GM12878 (cell line): Measurements from ENCODE around the gene FOXI1. TPM values are rescaled to one million over a fixed set of nuclear protein-coding genes. Genes with fewer than 3 reads are reported as not detected.

ENCODE experiments used
- ATAC-seq: fragments of 200-7000 bp; cut with Tn5 transposase; 3 replicates; pipeline ENCODE4 v1.9.1; 2020; ENCODE audit warnings: mild to moderate bottlenecking, moderate library complexity
- BruUV-seq: library from RNA; stranded (reverse); fragments of 400-500 nt; replicated peaks from 2 replicates; lab custom pipeline; 2021; lab: Mats Ljungman, UMichigan
- CTCF ChIA-PET: fragments of 300-600 bp; sonication (Branson Sonifier 250); formaldehyde crosslinking; extraction: SDS; loops from one replicate; lab custom pipeline; 2021; ENCODE audit warnings: inconsistent platforms; lab: Yijun Ruan, JAX
- POLR2A ChIA-PET: fragments of 350-600 bp; formaldehyde crosslinking; extraction: SDS; loops from one replicate; lab custom pipeline; 2021; ENCODE audit warnings: inconsistent platforms; lab: Charles Lee
- RAD21 ChIA-PET: fragments of 300-600 bp; sonication (Branson Sonifier 250); formaldehyde crosslinking; loops from one replicate; lab custom pipeline; 2023; ENCODE audit warnings: antibody characterized with exemption; ENCODE audit not compliant: unreplicated experiment; lab: Charles Lee
- SMC1A ChIA-PET: fragments of 300-600 bp; sonication (Branson Sonifier 250); formaldehyde crosslinking; loops from one replicate; lab custom pipeline; 2023; ENCODE audit not compliant: unreplicated experiment, uncharacterized antibody; lab: Charles Lee
- DNase-seq: peaks from one replicate; pipeline ENCODE4 v3.0.0-alpha.2; 2011; ENCODE audit warnings: low read depth, low spot score
- FAIRE-seq: peaks from 3 replicates; lab custom pipeline; 2011; peaks lifted over from hg19 to GRCh38; lab: Jason Lieb, UNC
- H2AFZ ChIP-seq: 2 replicates; pipeline ENCODE4 v1.6.0; 2011; ENCODE audit warnings: low read depth, low read length, control low read depth; ENCODE audit not compliant: control insufficient read depth
- H3K27ac ChIP-seq: 2 replicates; pipeline ENCODE4 v1.5.1; 2011; ENCODE audit warnings: control low read depth; ENCODE audit not compliant: control insufficient read depth, insufficient read depth
- H3K27me3 ChIP-seq, 2 experiments: replicated peaks in 1 of 2; 2 replicates each; pipeline versions ENCODE4 v1.6.0 to v1.6.1; 2011; ENCODE audit warnings: low read length in 1 of 2; ENCODE audit not compliant: control insufficient read depth in 2 of 2, insufficient read depth in 2 of 2
- H3K36me3 ChIP-seq, 2 experiments: 2 replicates each; pipeline ENCODE4 v1.5.1; 2011; ENCODE audit warnings: low read length in 1 of 2; ENCODE audit not compliant: control insufficient read depth in 2 of 2, insufficient read depth in 2 of 2
- H3K4me1 ChIP-seq: 2 replicates; pipeline ENCODE4 v1.6.1; 2011; ENCODE audit warnings: mild to moderate bottlenecking, low read length, moderate library complexity, mixed read lengths; ENCODE audit not compliant: control insufficient read depth, insufficient read depth
- H3K4me2 ChIP-seq: 2 replicates; pipeline ENCODE4 v1.6.0; 2011; ENCODE audit warnings: control low read depth; ENCODE audit not compliant: control insufficient read depth, insufficient read depth
- H3K4me3 ChIP-seq: fragments of 200-600 bp; sonication (generic); 2 replicates; pipeline ENCODE4 v1.5.1; 2016
- H3K79me2 ChIP-seq: 2 replicates; pipeline ENCODE4 v1.6.0; 2011; ENCODE audit warnings: low read length; ENCODE audit not compliant: control insufficient read depth, insufficient read depth
- H3K9ac ChIP-seq: 2 replicates; pipeline ENCODE4 v1.8.0; 2011; ENCODE audit warnings: low read length, control low read depth, mixed read lengths; ENCODE audit not compliant: control insufficient read depth, insufficient read depth
- H3K9me3 ChIP-seq: replicated peaks from 3 replicates; pipeline ENCODE4 v1.5.1; 2011; ENCODE audit warnings: mild to moderate bottlenecking, low read length; ENCODE audit not compliant: control insufficient read depth, insufficient read depth
- H4K20me1 ChIP-seq: 2 replicates; pipeline ENCODE4 v1.6.0; 2011; ENCODE audit not compliant: control insufficient read depth, insufficient read depth
- ESRRA ChIP-seq: IDR thresholded peaks from 2 replicates; pipeline ENCODE4 v1.6.1; 2012; ENCODE audit warnings: mild to moderate bottlenecking, low read length, improper control_type of control experiment
- KLF5 ChIP-seq: fragments of 450-650 bp; IDR thresholded peaks from 2 replicates; pipeline ENCODE4 v1.6.1; 2014; ENCODE audit warnings: mild to moderate bottlenecking; ENCODE audit not compliant: partially characterized antibody
- PAX8 ChIP-seq: fragments of 450-650 bp; IDR thresholded peaks from 2 replicates; pipeline ENCODE4 v1.6.1; 2017; ENCODE audit warnings: mild to moderate bottlenecking, moderate library complexity
- ZNF217 ChIP-seq: fragments of 450-650 bp; IDR thresholded peaks from 2 replicates; pipeline ENCODE4 v1.6.1; 2017; ENCODE audit warnings: antibody characterized with exemption, mild to moderate bottlenecking
- ZNF24 ChIP-seq: fragments of 450-650 bp; IDR thresholded peaks from 2 replicates; pipeline ENCODE4 v1.6.1; 2017; ENCODE audit warnings: antibody characterized with exemption, mild to moderate bottlenecking
- WGBS: methylation state at CpG from one replicate; pipeline ENCODE4 v1.1.6; 2016; ENCODE audit warnings: low lambda C conversion rate; ENCODE audit not compliant: insufficient replicate concordance, insufficient coverage; ENCODE audit errors: missing lambda C conversion rate; 5-methylcytosine and 5-hydroxymethylcytosine counted together
- in situ Hi-C: fragments of 300-500 bp; cut with MboI; formaldehyde crosslinking; loops from 9 replicates; pipeline ENCODE4 v1.14.3; 2018; ENCODE audit warnings: mixed read lengths
- intact Hi-C: fragments of 100-400 bp; cut with micrococcal nuclease; formaldehyde crosslinking; loops from one replicate; pipeline ENCODE4 v1.14.2; 2022; ENCODE audit not compliant: unreplicated experiment
- polyA plus RNA-seq, 11 experiments: library from polyadenylated mRNA; depleted of rRNA in 4 of 11; unstranded in 6 of 11; stranded (reverse) in 5 of 11; fragments of >200 nt; fragmentation: Nextera tagmentation in 4 of 11; fragmentation: Illumina TruSeq in 1 of 11; extraction: Ambion mirVana in 4 of 11; extraction: Trizol in 1 of 11; gene quantifications; 1 replicate in 1 of 11; 2 replicates in 10 of 11; pipeline versions ENCODE4 v1.2.1 to v1.2.3, GENCODE V29; 2011 to 2016; ENCODE audit warnings: inconsistent platforms in 2 of 11, missing spikeins in 2 of 11, low read depth in 1 of 11
- total RNA-seq, 4 experiments: library from RNA; depleted of rRNA in 3 of 4; stranded (reverse); fragments of >200 nt in 3 of 4; fragmentation: Illumina TruSeq in 1 of 4; extraction: Trizol in 1 of 4; gene quantifications; 2 replicates each; pipeline versions ENCODE4 v1.2.1 to v1.2.3, GENCODE V29; 2013 to 2021
- TF ChIP-seq, protein P1 (sequence below): IDR thresholded peaks from 2 replicates; pipeline ENCODE4 v1.6.1; 2012; ENCODE audit warnings: mild to moderate bottlenecking, low read depth, low read length
- TF ChIP-seq, protein P2 (sequence below): IDR thresholded peaks from 2 replicates; pipeline ENCODE4 v1.6.1; 2011; ENCODE audit warnings: mild to moderate bottlenecking, low read depth, low read length, moderate library complexity; ENCODE audit not compliant: insufficient replicate concordance
- TF ChIP-seq, protein P3 (sequence below): fragments of 450-650 bp; IDR thresholded peaks from 2 replicates; pipeline ENCODE4 v1.6.1; 2017; ENCODE audit warnings: mild to moderate bottlenecking, low read depth, inconsistent platforms; ENCODE audit not compliant: poor library complexity, severe bottlenecking
- TF ChIP-seq, protein P4 (sequence below): fragments of 450-650 bp; IDR thresholded peaks from 2 replicates; pipeline ENCODE4 v1.6.1; 2017; ENCODE audit warnings: mild to moderate bottlenecking, moderate library complexity

Gene FOXI1
- total and polyA plus RNA-seq, 10 of the 15 experiments (the other 5 are each of a cell fraction or from before 2014, with no cell fraction given), result not detected

DNA sequence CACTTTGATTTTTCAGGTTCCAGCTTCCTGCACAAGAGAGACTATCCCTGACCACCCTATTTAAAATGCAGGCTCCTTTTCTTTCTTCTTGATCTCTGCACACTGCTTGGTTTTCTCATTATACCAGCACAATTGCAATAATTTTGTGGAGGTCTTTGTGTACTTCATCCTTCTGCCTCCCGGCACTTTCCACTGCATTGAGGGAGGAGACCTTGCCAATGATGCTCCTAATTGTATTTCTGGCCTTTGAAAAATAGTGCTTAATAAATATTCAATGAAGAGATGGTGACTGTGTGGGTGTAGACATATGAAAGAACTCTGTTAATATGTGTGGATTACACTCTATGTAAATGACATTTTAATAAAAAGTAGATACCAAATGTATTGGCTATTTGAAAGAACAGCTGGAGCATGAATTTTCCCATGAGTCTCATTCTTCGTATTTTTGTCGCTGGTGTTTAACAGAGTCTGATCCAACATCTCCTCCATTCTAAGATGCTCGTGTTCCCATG lies 42.1 kb downstream of the FOXI1 start:
- intact Hi-C loops (no loop called here), in situ Hi-C loops (no loop called here)
- no peaks in the 10 kb centered on the region for H3K36me3 ChIP-seq
- H4K20me1 ChIP-seq, result no peaks in the 10 kb centered on the region
- 40% methylated on average over 4 of the region's 4 CpGs for WGBS
- ChIA-PET RAD21 (no interaction called here), SMC1A (no interaction called here), POLR2A (no interaction called here), CTCF (interaction anchor here (0.8 kb wide), 1 partner anchor 13 kb away, joined by 3 read pairs; no protein-coding TSS in a partner anchor)
- H3K79me2 ChIP-seq, result no peaks in the 10 kb centered on the region
- FAIRE-seq (no peak), DNase-seq (no peak), ATAC-seq (no peak)
- no peak overlapping the region for H2AFZ ChIP-seq
- H3K4me3 ChIP-seq, result no peak overlapping the region
- peaks cover 0 to 2% of the 10 kb centered on the region in 2 experiments; a peak in 2 of 4 replicates for H3K27me3 ChIP-seq
- H3K4me2 ChIP-seq, result no peak overlapping the region
- H3K9me3 ChIP-seq, result no peaks in the 10 kb centered on the region
- BruUV-seq, result no TSS peak
- H3K27ac ChIP-seq, result no peak overlapping the region
- TF ChIP-seq, protein P1, sequence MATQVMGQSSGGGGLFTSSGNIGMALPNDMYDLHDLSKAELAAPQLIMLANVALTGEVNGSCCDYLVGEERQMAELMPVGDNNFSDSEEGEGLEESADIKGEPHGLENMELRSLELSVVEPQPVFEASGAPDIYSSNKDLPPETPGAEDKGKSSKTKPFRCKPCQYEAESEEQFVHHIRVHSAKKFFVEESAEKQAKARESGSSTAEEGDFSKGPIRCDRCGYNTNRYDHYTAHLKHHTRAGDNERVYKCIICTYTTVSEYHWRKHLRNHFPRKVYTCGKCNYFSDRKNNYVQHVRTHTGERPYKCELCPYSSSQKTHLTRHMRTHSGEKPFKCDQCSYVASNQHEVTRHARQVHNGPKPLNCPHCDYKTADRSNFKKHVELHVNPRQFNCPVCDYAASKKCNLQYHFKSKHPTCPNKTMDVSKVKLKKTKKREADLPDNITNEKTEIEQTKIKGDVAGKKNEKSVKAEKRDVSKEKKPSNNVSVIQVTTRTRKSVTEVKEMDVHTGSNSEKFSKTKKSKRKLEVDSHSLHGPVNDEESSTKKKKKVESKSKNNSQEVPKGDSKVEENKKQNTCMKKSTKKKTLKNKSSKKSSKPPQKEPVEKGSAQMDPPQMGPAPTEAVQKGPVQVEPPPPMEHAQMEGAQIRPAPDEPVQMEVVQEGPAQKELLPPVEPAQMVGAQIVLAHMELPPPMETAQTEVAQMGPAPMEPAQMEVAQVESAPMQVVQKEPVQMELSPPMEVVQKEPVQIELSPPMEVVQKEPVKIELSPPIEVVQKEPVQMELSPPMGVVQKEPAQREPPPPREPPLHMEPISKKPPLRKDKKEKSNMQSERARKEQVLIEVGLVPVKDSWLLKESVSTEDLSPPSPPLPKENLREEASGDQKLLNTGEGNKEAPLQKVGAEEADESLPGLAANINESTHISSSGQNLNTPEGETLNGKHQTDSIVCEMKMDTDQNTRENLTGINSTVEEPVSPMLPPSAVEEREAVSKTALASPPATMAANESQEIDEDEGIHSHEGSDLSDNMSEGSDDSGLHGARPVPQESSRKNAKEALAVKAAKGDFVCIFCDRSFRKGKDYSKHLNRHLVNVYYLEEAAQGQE, result no peak
- TF ChIP-seq PAX8 (no peak), ZNF24 (no peak), KLF5 (no peak), ZNF217 (no peak), ESRRA (no peak)
- TF ChIP-seq, protein P2, sequence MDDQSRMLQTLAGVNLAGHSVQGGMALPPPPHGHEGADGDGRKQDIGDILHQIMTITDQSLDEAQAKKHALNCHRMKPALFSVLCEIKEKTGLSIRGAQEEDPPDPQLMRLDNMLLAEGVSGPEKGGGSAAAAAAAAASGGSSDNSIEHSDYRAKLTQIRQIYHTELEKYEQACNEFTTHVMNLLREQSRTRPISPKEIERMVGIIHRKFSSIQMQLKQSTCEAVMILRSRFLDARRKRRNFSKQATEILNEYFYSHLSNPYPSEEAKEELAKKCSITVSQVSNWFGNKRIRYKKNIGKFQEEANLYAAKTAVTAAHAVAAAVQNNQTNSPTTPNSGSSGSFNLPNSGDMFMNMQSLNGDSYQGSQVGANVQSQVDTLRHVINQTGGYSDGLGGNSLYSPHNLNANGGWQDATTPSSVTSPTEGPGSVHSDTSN, result no peak
- TF ChIP-seq, protein P3, sequence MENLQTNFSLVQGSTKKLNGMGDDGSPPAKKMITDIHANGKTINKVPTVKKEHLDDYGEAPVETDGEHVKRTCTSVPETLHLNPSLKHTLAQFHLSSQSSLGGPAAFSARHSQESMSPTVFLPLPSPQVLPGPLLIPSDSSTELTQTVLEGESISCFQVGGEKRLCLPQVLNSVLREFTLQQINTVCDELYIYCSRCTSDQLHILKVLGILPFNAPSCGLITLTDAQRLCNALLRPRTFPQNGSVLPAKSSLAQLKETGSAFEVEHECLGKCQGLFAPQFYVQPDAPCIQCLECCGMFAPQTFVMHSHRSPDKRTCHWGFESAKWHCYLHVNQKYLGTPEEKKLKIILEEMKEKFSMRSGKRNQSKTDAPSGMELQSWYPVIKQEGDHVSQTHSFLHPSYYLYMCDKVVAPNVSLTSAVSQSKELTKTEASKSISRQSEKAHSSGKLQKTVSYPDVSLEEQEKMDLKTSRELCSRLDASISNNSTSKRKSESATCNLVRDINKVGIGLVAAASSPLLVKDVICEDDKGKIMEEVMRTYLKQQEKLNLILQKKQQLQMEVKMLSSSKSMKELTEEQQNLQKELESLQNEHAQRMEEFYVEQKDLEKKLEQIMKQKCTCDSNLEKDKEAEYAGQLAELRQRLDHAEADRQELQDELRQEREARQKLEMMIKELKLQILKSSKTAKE, result no peak
- TF ChIP-seq, protein P4, sequence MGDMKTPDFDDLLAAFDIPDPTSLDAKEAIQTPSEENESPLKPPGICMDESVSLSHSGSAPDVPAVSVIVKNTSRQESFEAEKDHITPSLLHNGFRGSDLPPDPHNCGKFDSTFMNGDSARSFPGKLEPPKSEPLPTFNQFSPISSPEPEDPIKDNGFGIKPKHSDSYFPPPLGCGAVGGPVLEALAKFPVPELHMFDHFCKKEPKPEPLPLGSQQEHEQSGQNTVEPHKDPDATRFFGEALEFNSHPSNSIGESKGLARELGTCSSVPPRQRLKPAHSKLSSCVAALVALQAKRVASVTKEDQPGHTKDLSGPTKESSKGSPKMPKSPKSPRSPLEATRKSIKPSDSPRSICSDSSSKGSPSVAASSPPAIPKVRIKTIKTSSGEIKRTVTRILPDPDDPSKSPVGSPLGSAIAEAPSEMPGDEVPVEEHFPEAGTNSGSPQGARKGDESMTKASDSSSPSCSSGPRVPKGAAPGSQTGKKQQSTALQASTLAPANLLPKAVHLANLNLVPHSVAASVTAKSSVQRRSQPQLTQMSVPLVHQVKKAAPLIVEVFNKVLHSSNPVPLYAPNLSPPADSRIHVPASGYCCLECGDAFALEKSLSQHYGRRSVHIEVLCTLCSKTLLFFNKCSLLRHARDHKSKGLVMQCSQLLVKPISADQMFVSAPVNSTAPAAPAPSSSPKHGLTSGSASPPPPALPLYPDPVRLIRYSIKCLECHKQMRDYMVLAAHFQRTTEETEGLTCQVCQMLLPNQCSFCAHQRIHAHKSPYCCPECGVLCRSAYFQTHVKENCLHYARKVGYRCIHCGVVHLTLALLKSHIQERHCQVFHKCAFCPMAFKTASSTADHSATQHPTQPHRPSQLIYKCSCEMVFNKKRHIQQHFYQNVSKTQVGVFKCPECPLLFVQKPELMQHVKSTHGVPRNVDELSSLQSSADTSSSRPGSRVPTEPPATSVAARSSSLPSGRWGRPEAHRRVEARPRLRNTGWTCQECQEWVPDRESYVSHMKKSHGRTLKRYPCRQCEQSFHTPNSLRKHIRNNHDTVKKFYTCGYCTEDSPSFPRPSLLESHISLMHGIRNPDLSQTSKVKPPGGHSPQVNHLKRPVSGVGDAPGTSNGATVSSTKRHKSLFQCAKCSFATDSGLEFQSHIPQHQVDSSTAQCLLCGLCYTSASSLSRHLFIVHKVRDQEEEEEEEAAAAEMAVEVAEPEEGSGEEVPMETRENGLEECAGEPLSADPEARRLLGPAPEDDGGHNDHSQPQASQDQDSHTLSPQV, result no peak
- H3K4me1 ChIP-seq, result no peaks in the 10 kb centered on the region; the same call in 1 of the 2 replicates
- H3K9ac ChIP-seq, result no peak overlapping the region
